Activated CD8-positive, alpha-beta T cell treated with anti-CD3 and anti-CD28 coated beads for 36 hours (primary cell): ENCODE data around the gene SHH. TPM values are rescaled to one million over a fixed set of nuclear protein-coding genes. Genes with fewer than 3 reads are reported as not detected.

Experiments
- ATAC-seq: fragments of 200-7000 bp; cut with Tn5 transposase; one replicate; pipeline ENCODE4 v1.10.0; 2021; ENCODE audit warnings: mild to moderate bottlenecking, moderate library complexity
- CTCF ChIA-PET: fragments of 350-600 bp; sonication (Branson Sonifier 250); formaldehyde crosslinking; loops from one replicate; lab custom pipeline; 2021; ENCODE audit warnings: antibody characterized with exemption; lab: Charles Lee
- POLR2A ChIA-PET: fragments of 350-600 bp; sonication (Branson Sonifier 250); formaldehyde crosslinking; loops from one replicate; lab custom pipeline; 2021; ENCODE audit warnings: antibody characterized with exemption; lab: Charles Lee
- DNase-seq: peaks from one replicate; pipeline ENCODE4 v3.0.0-alpha.2; 2020
- H3K27ac Mint-ChIP-seq: one replicate; pipeline ENCODE4 v1.8.0; 2021; ENCODE audit warnings: mild to moderate bottlenecking, mixed read lengths
- H3K27me3 Mint-ChIP-seq: one replicate; pipeline ENCODE4 v1.8.0; 2021; ENCODE audit warnings: mixed read lengths
- H3K36me3 Mint-ChIP-seq: one replicate; pipeline ENCODE4 v1.8.0; 2021; ENCODE audit warnings: low read depth, mixed read lengths
- H3K4me1 Mint-ChIP-seq: one replicate; pipeline ENCODE4 v1.8.0; 2021; ENCODE audit warnings: low read depth, mixed read lengths
- H3K4me3 Mint-ChIP-seq: one replicate; pipeline ENCODE4 v1.8.0; 2021; ENCODE audit warnings: mild to moderate bottlenecking, moderate library complexity, mixed read lengths
- H3K9me3 Mint-ChIP-seq: one replicate; pipeline ENCODE4 v1.8.0; 2021; ENCODE audit warnings: mixed read lengths
- intact Hi-C: fragments of 100-400 bp; cut with micrococcal nuclease; formaldehyde crosslinking; loops from one replicate; pipeline ENCODE4 v1.10.0; 2022
- total RNA-seq, 2 experiments: library from RNA; stranded (reverse); gene quantifications; one replicate each; pipeline ENCODE4 v1.2.3, GENCODE V29; 2021
- TF ChIP-seq, protein P1 (sequence below): fragments of 200-600 bp; IDR thresholded peaks from one replicate; pipeline ENCODE4 v1.8.0; 2022; ENCODE audit warnings: antibody characterized with exemption, mild to moderate bottlenecking

SHH gene
- total RNA-seq, 2 experiments from 2014 or later, result not detected

DNA sequence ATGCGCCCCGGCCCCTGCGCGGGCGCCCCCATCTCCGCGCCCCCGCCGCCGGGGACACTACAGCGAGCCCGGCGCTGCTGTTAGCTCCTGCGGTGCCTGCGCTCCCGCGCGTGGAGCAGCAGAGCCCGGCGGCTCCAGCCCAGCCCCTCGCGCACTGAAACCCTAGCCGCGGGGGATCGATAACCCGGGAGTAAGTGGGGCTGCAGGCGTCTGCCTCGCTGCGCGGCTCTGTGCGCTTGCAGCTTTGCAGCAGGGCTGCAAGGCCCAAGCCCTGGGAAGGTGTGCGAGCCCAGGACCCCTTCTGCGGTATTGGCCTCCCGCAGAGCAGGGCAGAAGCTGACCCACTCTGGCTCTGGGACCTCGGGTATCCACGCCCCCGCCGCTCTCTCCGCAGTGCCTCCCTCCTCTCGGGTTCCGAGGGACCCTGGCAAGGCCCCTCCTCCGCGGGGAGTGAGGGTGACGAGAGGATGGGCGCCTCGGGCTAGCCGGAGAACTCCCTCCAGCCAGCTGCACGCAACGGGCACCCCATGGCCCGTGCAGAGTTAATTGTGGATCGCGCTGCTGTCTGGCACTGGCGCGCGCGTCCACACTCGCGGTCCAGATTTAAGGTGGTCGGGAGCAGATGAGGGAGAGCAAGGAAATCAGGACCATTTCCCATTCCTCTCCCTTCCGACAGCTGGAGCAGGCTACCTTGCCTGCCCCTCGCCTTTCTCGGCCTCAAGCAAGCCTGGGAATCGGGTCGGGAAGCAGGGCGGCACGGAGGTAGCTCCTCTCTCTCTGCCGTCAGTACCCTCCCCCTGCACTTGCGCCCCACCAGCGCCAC lies 2.1 kb downstream of the SHH start:
- no peak overlapping the region for H3K4me3 Mint-ChIP-seq

DNA sequence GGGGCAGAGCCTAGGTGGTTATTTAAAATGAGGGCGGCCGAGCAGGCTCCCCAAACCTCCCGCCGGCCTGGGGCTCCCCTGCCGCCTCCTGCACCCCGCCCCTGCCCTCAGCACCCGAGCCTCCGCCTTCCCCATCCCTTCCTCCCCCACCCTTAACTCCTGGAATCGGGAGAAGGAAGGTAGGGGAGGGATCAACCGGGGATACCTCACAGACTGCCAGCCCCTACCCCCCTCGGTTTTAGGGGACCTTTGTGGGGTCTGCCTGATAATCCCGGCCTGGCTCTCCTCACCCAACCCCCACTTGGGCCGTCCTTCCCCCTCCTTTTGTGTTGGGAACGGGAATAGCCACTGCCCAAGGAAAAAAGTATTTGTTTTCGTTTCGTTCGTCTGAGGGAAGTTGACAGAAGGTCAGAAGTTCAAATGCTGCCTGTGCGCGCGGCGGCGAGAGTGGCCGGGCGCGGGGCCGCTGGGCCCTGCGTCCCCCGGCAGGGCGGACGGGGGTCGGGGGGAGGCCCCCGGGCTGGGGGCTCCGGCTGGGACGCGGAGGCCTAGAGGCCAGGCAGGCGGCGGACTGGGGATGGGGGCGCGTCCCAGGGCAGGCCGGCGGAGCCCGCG lies 2.8 kb downstream of the SHH start:
- no peak for DNase-seq
- TF ChIP-seq, protein P1, sequence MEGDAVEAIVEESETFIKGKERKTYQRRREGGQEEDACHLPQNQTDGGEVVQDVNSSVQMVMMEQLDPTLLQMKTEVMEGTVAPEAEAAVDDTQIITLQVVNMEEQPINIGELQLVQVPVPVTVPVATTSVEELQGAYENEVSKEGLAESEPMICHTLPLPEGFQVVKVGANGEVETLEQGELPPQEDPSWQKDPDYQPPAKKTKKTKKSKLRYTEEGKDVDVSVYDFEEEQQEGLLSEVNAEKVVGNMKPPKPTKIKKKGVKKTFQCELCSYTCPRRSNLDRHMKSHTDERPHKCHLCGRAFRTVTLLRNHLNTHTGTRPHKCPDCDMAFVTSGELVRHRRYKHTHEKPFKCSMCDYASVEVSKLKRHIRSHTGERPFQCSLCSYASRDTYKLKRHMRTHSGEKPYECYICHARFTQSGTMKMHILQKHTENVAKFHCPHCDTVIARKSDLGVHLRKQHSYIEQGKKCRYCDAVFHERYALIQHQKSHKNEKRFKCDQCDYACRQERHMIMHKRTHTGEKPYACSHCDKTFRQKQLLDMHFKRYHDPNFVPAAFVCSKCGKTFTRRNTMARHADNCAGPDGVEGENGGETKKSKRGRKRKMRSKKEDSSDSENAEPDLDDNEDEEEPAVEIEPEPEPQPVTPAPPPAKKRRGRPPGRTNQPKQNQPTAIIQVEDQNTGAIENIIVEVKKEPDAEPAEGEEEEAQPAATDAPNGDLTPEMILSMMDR, result no peak
- H3K4me3 Mint-ChIP-seq, result no peak overlapping the region
- intact Hi-C loops, result loop anchor here (10.0 kb wide), 3 partner anchors 305 to 1205 kb away; partner anchors contain the start of gene MNX1
- ChIA-PET POLR2A (no interaction called here), CTCF (no interaction called here)
- H3K4me1 Mint-ChIP-seq, result peaks cover 23% of the 10 kb centered on the region
- no peak overlapping the region for H3K27ac Mint-ChIP-seq
- no peaks in the 10 kb centered on the region for H3K9me3 Mint-ChIP-seq
- H3K27me3 Mint-ChIP-seq, result peaks cover 70% of the 10 kb centered on the region
- ATAC-seq, result no peak
- no peaks in the 10 kb centered on the region for H3K36me3 Mint-ChIP-seq

More for the DNA sequence above, 2.1 kb downstream of the SHH start:
- intact Hi-C loops, result loop anchor here (5.0 to 10.0 kb wide), 4 partner anchors 305 to 1205 kb away; partner anchors contain the start of gene MNX1
- H3K36me3 Mint-ChIP-seq, result no peaks in the 10 kb centered on the region
- H3K4me1 Mint-ChIP-seq, result peaks cover 21% of the 10 kb centered on the region
- CTCF ChIA-PET, result no interaction called here
- H3K9me3 Mint-ChIP-seq, result no peaks in the 10 kb centered on the region
- no peak overlapping the region for H3K27ac Mint-ChIP-seq
- DNase-seq (no peak), ATAC-seq (no peak)
- POLR2A ChIA-PET, result no interaction called here
- TF ChIP-seq, protein P1, result no peak
- peaks cover 67% of the 10 kb centered on the region for H3K27me3 Mint-ChIP-seq

DNA sequence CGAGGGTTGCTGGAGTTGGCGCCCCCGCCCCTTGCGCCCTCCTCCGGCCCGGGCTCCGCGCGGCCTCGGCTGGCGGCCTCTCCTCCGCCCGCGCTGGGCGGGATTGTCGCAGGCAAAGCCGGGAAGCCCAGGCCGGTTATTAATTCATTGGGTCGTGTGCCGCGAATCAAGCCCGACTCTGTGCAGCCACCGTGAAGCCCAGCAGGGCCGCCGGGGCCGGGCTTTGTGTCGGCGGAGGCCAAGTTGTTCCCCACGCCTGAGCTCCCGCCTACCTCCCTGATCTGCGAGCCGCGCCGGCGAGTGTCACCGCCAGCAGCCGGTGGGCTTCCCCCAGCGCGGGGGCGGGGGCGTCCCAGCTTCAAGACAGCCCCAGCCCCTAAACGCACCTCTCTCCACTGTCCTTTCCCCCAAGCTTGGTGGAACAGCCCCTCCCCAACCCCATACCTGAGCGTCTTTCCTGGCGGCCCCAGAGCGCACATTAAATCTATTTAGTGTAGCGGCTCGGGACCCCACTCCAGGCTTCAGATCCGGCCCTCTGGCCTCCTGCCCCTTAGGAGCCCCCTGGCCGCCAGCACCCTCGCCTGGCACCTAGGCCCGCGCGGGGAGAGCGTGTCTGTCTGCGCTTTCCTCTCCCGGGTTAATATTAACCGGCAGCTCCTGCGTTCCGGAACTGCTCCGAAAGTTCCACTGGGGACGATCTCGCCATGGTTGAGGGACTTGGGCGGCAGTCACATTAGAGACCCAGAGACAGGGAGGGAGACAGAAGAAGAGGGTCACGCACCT lies 3.5 kb downstream of the SHH start:
- Mint-ChIP-seq H3K27me3 (peaks cover 68% of the 10 kb centered on the region), H3K27ac (no peak overlapping the region), H3K4me1 (peaks cover 25% of the 10 kb centered on the region), H3K9me3 (no peaks in the 10 kb centered on the region), H3K4me3 (no peak overlapping the region), H3K36me3 (no peaks in the 10 kb centered on the region)
- ATAC-seq (no peak), DNase-seq (no peak)
- CTCF ChIA-PET, result interaction anchor here (0.6 to 1.8 kb wide), 2 partner anchors 665 to 666 kb away, joined by 3 to 4 read pairs; no protein-coding TSS in a partner anchor
- intact Hi-C loops, result loop anchor here (10.0 kb wide), 3 partner anchors 304 to 1206 kb away; partner anchors contain the start of gene MNX1
- POLR2A ChIA-PET, result no interaction called here
- TF ChIP-seq, protein P1, result no peak

DNA sequence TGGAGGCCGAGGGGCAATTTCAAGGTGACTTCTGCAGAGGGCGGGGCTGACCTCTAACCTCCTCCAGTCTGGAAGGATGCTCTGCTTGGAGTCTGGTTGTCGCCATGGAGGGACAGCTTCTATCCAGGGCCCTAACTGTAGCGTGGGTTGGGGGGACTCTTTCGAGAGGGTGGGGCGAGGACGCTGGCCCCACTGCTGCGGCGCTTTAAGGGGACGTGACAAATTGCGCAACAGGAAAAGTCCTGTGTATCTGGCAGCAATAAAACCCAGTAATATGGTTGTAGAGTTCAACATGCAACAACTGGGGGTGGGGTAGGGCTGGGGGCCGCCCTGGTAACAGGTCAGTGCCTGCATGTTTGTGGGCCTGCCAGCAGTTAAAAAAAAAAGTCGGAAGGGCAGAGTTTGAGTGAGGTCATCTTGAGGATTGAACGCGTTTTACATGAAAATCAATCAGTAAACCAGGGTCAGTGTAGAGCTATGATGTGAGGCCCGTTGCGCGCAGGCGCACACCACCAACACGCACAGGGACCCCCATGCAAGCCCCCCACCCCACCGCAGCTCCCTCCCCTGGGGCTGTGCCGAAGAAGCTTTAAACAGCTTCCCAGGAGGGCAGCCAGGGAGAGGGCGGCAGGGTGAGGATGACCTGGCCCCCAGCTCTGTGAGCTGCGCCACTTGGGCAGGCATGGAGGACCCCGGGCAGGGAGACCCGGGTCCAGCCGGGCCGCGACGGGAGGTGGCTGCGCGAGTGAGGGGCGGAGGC lies 4.3 kb downstream of the SHH start:
- H3K36me3 Mint-ChIP-seq, result no peaks in the 10 kb centered on the region
- ATAC-seq, result no peak
- ChIA-PET POLR2A (no interaction called here), CTCF (interaction anchor here (0.6 to 1.8 kb wide), 2 partner anchors 665 to 667 kb away, joined by 3 to 4 read pairs; no protein-coding TSS in a partner anchor)
- peaks cover 27% of the 10 kb centered on the region for H3K4me1 Mint-ChIP-seq
- no peak overlapping the region for H3K4me3 Mint-ChIP-seq
- H3K9me3 Mint-ChIP-seq, result no peaks in the 10 kb centered on the region
- DNase-seq, result no peak
- intact Hi-C loops, result loop anchor here (10.0 kb wide), 3 partner anchors 303 to 1207 kb away; partner anchors contain the start of gene MNX1
- no peak overlapping the region for H3K27ac Mint-ChIP-seq
- TF ChIP-seq, protein P1, result no peak
- H3K27me3 Mint-ChIP-seq, result peaks cover 67% of the 10 kb centered on the region
